ENCODE data around the gene NDUFA8.

- no peak for TF ChIP-seq CTCF (IDR thresholded peaks at IDR 0.05)
- no peak for TF ChIP-seq EP300 (IDR thresholded peaks at IDR 0.05)
- no peak for TF ChIP-seq POLR2A (IDR thresholded peaks at IDR 0.05)
Observed at GRCh38 chr9:122143876-122144405, 15.6 kb downstream of the NDUFA8 start.
